Right lobe of liver (tissue), 6 donors: Measurements from ENCODE around the gene MOCS1. TPM values are rescaled to one million over a fixed set of nuclear protein-coding genes. Genes with fewer than 3 reads are reported as not detected.
A peak's percentile ranks its signal among the peaks of the same experiment; 100 is the strongest.

ENCODE experiments used
- ATAC-seq, 4 donors: fragments of 200-7000 bp; cut with Tn5 transposase; one replicate each; pipeline ENCODE4 v1.9.1; 2020; ENCODE audit warnings: mild to moderate bottlenecking in 4 of 4, moderate library complexity in 4 of 4
- DNase-seq, 3 donors: peaks; one replicate each; pipeline ENCODE4 v3.0.0-alpha.2; 2020
- H3K27ac ChIP-seq, 3 donors: fragments of 200-600 bp; one replicate each; pipeline ENCODE4 v1.8.0; 2022
- H3K27me3 ChIP-seq, 2 donors: fragments of 200-600 bp; one replicate each; pipeline ENCODE4 v1.8.0; 2022
- H3K36me3 ChIP-seq, 4 donors: fragments of 200-600 bp; sonication (generic) in 1 of 4; one replicate each; pipeline versions ENCODE4 v1.5.1 to v1.8.0; 2017 to 2022; ENCODE audit warnings: control low read depth in 1 of 4
- H3K4me1 ChIP-seq, 4 donors: fragments of 200-600 bp; sonication (generic) in 1 of 4; one replicate each; pipeline versions ENCODE4 v1.5.1 to v1.8.0; 2017 to 2022; ENCODE audit warnings: control low read depth in 1 of 4
- H3K4me3 ChIP-seq, 3 donors: fragments of 200-600 bp; one replicate each; pipeline ENCODE4 v1.8.0; 2022
- H3K9me3 ChIP-seq, 4 donors: fragments of 200-600 bp; sonication (generic) in 1 of 4; one replicate each; pipeline versions ENCODE4 v1.5.1 to v1.8.0; 2017 to 2022; ENCODE audit warnings: control low read depth in 1 of 4
- POLR2A ChIP-seq: fragments of 450-650 bp; IDR thresholded peaks from one replicate; pipeline ENCODE4 v1.6.1; 2017; ENCODE audit warnings: antibody characterized with exemption, mild to moderate bottlenecking
- WGBS: methylation state at CpG from one replicate; pipeline ENCODE4 v1.1.6; 2018; ENCODE audit warnings: low coverage, low lambda C conversion rate; ENCODE audit not compliant: insufficient coverage; ENCODE audit errors: missing lambda C conversion rate; 5-methylcytosine and 5-hydroxymethylcytosine counted together
- intact Hi-C, 2 donors: fragments of 100-400 bp; cut with DNase I; formaldehyde crosslinking; loops; one replicate each; pipeline versions ENCODE4 v1.11.2 to v1.14.1; 2022
- total RNA-seq, 6 experiments: library from RNA; depleted of rRNA in 2 of 6; stranded (reverse); fragments of >200 nt in 2 of 6; fragmentation: NEBNext Ultra II Directional in 3 of 6; extraction: Animal tissue kit (Norgen Biotek cat#: 25700) in 3 of 6; gene quantifications; one replicate each; pipeline versions ENCODE4 v1.1.0 to v1.2.4, GENCODE V29; 2016 to 2023
- TF ChIP-seq, protein P1 (sequence below), 4 donors: fragments of 200-600 bp in 3 of 4; fragments of 450-650 bp in 1 of 4; IDR thresholded peaks; one replicate each; pipeline versions ENCODE4 v1.5.1 to v1.8.0; 2016 to 2022; ENCODE audit warnings: antibody characterized with exemption in 4 of 4, mild to moderate bottlenecking in 2 of 4
- donor health status: DM: no; HTN: yes; CAD: no.
- donor health status: DM: no; HTN: no; CAD: no.
- donor health status: DM: no; HTN: no; CAD: no.
- donor health status: DM: no; HTN: yes; CAD: no.
- donor health status: DM: no; HTN: yes; CAD: no.

The MOCS1 gene
- total RNA-seq, 6 experiments from 2014 or later = 18.0 to 35.3 (median 27.8) TPM

DNA sequence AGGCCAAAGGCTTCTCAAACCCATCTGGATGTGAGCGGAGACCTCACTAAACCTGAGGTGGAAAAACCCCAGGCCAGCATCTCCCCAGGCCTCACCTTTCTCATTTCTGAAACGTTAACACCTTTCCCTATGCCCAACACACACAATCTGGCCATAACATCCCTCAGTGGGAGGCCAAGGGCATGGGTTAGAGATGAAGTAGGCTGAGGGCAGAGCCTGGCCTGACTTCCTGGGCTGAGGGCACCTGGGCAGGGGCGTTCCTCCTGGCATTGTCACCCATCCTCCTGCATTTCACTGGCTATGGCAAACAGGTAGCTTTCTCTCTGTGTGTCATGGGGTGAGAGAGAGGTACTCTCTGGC lies 8.4 kb downstream of the MOCS1 start:
- H3K27ac ChIP-seq = peak overlapping the region in 1 of 3 donors; percentile 80
- no peak for DNase-seq
- no peak overlapping the region for H3K4me3 ChIP-seq
- TF ChIP-seq, protein P1, sequence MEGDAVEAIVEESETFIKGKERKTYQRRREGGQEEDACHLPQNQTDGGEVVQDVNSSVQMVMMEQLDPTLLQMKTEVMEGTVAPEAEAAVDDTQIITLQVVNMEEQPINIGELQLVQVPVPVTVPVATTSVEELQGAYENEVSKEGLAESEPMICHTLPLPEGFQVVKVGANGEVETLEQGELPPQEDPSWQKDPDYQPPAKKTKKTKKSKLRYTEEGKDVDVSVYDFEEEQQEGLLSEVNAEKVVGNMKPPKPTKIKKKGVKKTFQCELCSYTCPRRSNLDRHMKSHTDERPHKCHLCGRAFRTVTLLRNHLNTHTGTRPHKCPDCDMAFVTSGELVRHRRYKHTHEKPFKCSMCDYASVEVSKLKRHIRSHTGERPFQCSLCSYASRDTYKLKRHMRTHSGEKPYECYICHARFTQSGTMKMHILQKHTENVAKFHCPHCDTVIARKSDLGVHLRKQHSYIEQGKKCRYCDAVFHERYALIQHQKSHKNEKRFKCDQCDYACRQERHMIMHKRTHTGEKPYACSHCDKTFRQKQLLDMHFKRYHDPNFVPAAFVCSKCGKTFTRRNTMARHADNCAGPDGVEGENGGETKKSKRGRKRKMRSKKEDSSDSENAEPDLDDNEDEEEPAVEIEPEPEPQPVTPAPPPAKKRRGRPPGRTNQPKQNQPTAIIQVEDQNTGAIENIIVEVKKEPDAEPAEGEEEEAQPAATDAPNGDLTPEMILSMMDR (IDR thresholded peaks at IDR 0.05) = no peak
- no peak for TF ChIP-seq POLR2A
- 70% methylated on average over 2 of the region's 3 CpGs for WGBS
- intact Hi-C loops = no loop called here
- no peak for ATAC-seq
- H3K36me3 ChIP-seq = peaks cover 0 to 15% (median 7%) of the 10 kb centered on the region in 4 donors
- H3K9me3 ChIP-seq = no peaks in the 10 kb centered on the region
- H3K27me3 ChIP-seq = no peaks in the 10 kb centered on the region
- peaks cover 0 to 71% (median 25%) of the 10 kb centered on the region in 4 donors for H3K4me1 ChIP-seq

DNA sequence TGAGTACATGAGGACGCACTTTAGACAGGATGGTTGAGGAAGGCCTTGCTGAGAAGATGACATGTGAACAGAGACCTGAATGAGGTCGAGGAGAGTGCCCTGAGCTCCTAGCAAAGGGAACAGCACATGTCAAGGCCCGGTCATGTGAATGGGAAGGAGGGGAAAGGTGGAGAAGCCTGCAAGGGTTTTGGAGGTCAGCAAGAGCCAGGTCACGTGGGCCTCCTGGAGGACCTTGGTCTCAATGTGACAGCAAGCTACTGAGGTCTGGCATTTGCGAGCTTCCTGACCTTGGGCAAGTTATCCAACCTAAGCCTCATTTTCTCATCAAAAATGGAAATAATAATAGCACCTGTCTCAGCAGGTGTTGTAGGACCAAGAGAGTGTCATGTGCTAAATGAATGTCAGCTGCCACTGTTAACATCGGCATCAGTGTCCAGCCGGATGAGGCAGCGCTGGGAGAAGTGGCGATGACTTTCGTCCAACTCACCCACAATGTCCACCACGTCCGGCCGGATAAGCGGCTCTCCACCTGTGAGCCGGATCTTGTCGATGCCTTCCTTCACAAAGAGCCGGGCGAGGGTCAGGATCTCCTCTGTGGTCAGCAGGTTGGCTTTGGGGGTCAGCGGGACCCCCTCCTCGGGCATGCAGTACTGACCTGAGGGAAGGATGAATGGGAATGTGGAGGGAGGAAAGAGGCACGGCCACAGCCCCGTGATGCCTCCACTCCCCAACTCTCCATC lies 8.9 kb downstream of the MOCS1 start:
- peaks cover 0 to 71% (median 26%) of the 10 kb centered on the region in 4 donors for H3K4me1 ChIP-seq
- 36% methylated on average over 6 of the region's 22 CpGs for WGBS
- TF ChIP-seq, protein P1 (IDR thresholded peaks at IDR 0.05) = no peak
- no peak for TF ChIP-seq POLR2A
- intact Hi-C loops = no loop called here
- H3K9me3 ChIP-seq = no peaks in the 10 kb centered on the region
- H3K36me3 ChIP-seq = peaks cover 0 to 15% (median 7%) of the 10 kb centered on the region in 4 donors
- no peak overlapping the region for H3K4me3 ChIP-seq
- peak in 2 of 3 donors; percentile 55 to 61 for DNase-seq
- ATAC-seq = no peak
- peak overlapping the region in 2 of 3 donors; percentile 62 to 80 for H3K27ac ChIP-seq
- H3K27me3 ChIP-seq = no peaks in the 10 kb centered on the region

DNA sequence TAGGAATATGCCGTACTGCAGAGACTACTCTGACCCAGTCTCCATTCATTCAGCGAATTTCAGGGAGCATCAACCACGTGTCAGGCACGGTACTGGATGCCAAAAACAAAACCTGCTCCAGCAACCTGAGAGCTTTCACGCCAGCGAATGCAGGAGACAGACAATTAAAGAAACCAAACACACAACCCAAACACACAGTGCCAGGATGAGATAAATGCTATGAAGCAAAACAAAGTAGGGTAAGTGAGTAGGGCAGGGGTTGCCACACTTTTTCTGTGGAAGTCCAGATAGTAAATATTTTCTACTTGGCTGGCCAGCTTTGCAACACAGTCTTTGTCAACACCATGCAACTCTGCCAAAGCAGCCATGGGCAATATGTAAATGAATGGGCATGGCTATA lies 10.0 kb downstream of the MOCS1 start:
- Histone ChIP-seq H3K27me3 (no peaks in the 10 kb centered on the region), H3K9me3 (no peaks in the 10 kb centered on the region), H3K4me1 (peaks cover 0 to 71% (median 29%) of the 10 kb centered on the region in 4 donors), H3K36me3 (peaks cover 0 to 15% (median 7%) of the 10 kb centered on the region in 4 donors), H3K27ac (peak overlapping the region; percentile 33 to 80 (median 79)), H3K4me3 (no peak overlapping the region)
- DNase-seq = peak in 2 of 3 donors; percentile 58 to 84
- peak; percentile 67 to 74 (median 71) for ATAC-seq
- TF ChIP-seq, protein P1 (IDR thresholded peaks at IDR 0.05) = no peak
- no peak for TF ChIP-seq POLR2A
- 20% methylated on average over 5 of the region's 6 CpGs for WGBS
- intact Hi-C loops = no loop called here

DNA sequence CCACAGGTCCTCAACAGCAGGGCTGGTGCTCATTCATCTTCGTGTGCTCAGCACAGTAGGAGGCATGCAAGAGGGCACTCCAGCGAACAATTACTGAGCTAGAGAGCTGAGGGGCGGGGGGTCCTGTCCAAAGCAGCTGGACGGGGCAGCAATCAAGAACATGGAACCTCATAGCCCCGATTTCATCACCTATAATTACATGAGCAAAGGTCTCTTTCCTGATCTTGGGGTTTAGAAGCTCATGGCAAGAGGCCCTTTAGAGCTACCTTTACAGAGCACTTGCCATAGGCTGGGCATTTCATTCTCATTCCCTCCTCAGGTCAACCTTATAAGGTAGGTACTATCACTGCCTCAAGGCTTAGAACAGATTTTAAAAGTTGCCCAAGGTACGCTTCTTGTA lies 10.4 kb downstream of the MOCS1 start:
- peak; percentile 1 to 34 (median 8) for ATAC-seq
- H3K27me3 ChIP-seq = no peaks in the 10 kb centered on the region
- peaks cover 0 to 15% (median 7%) of the 10 kb centered on the region in 4 donors for H3K36me3 ChIP-seq
- DNase-seq = no peak
- peak overlapping the region in 1 of 3 donors; percentile 14 for H3K4me3 ChIP-seq
- no peak for TF ChIP-seq POLR2A
- TF ChIP-seq, protein P1 (IDR thresholded peaks at IDR 0.05) = no peak
- peaks cover 0 to 73% (median 31%) of the 10 kb centered on the region in 4 donors for H3K4me1 ChIP-seq
- no peaks in the 10 kb centered on the region for H3K9me3 ChIP-seq
- WGBS = 46% methylated on average over 4 of the region's 6 CpGs
- peak overlapping the region; percentile 33 to 80 (median 79) for H3K27ac ChIP-seq
- intact Hi-C loops = no loop called here
